Activated T-cell treated with anti-CD3 and anti-CD28 coated beads for 48 hours (primary cell): ENCODE results near the gene CUL1.
"Not testable (repeated sequence)": the region's sequence is repeated elsewhere in the genome, so short reads cannot be mapped to it uniquely, and the experiment has no call there.

Experiments
- DNase-seq: peaks from one replicate; pipeline ENCODE4 v3.0.0-alpha.2; 2020; ENCODE audit warnings: low read depth

The CUL1 gene

DNA sequence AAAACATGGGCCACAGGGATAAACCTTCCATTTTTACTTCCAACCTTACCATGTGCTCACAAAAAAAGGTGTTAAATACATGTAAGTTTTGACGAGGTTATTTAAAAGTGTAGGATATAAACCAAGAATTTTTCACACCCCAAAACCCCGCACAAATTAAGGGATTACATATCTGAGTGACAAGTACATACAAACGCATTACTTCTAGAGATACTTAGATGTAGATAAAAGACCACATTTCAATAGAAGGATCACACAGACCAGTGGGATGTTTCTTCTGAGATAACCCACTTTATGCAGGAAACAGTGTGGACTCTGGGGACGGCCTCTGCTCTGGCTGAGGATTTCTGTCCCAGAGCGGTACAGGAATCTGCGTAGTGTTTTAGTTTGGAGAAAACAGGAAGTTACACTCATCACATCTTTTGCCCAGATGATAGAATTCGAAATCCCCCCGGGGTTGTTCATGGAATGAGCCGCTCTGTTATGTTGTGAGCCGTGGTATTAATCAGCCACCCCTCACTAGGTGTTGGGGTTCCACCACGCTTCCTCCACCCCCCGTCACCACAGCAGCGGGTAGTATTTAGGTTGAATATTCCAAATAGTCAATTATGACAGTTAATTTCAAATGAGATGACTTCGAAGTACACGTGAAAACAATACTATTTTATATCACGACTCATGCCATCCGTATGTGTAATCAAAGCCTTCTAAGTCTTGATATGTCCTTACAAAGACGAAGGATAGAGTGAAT, 1.3 kb upstream of the CUL1 start:
- peak; percentile 62 for DNase-seq

DNA sequence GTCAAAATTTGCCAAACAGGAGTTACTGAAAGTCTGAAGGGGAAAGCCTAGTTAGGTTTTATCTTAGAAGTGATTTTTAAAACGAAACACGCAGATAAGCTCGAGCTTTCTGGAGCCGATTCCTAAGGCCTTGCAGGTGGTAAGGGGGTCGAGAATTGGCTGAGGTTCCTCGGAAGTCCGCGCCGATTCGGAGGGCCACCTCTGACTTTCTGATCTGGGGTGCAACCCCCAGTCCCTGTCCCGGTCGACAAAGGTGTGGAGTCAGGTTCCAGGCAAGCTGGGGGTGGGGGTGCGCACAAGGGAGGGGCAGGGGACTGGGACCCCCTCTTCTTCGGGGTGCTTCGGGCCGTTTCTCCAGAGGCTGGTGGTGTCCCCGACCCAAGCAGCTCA, 701 bp upstream of the CUL1 start:
- no peak for DNase-seq

DNA sequence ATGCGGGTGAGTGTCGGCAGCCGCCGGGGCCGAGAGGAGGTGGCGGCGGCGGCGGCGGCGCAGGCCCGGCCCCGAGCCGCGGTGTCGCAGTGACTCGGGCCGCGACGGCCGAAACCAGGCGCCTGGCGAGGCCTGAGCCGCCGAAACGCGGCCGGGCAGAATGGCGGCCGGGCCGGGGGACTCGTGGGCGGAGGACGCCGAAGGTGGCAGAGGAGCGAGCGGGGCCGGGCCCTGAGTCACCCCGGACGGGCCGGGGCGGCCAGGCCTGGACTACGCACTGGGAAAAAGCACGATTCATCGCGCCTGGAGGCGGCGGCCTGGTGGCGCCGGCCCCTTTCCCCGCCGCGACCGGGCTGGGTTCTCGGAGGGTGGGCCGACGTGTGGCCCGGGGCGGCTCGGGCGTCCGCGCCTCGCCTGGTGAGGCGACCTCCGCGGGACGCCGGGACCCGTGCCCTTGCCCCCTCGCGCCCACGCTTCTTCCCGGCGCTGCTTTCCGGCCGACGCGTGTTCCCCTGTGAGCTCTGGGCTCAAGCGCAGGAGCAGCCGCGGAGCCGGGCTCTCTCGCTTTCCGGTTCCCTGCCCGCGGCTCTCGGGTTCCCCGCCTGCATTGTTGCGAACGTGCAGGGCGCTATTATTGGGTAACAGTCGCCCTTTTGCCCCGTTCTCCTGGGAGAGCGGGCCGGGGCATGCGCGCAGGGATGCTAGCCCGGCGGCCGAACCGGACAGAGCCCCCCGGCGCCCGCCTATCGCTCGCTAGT, 500 bp downstream of the CUL1 start:
- DNase-seq: peak; percentile 57

DNA sequence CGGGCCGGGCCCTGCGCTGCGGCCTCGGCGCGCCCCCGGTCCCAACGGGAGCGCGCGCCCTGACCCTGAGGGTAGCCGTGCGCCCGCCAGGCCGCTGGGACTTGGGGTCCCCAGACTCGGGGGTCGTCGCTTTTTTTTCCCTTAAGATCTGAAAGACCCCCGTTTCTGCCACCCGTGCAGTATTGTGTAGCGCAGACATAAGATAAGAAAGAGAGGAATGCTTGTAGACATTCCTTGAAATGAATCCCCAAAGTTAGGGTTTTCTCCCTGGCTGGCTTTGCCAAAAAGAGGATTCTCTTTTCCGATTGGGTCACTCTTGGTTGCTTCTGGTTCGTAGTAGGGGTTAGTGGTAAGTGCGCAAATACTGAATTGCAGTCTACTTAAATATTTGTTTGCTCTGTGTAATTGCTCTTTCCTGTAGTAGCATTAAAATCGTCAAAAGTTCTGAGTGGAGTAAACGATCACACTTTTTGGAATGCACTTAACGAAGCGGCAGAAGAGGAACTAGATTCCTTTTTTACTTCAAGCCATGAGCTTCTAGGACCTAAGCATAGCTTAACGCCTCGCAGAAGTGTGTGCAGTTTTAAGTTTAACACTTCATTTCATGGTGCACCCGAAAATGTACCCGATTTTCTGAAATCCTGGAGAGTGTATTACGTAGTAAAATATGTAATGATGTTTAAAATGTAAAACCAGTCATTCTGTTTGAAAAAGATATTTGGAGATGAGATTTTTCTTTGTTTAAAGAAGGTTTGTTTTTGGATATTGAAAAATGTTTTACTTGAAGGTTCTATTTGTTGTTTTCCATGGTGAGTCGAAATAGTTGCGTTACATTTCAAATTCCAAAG, 1.3 kb downstream of the CUL1 start:
- DNase-seq: no peak

DNA sequence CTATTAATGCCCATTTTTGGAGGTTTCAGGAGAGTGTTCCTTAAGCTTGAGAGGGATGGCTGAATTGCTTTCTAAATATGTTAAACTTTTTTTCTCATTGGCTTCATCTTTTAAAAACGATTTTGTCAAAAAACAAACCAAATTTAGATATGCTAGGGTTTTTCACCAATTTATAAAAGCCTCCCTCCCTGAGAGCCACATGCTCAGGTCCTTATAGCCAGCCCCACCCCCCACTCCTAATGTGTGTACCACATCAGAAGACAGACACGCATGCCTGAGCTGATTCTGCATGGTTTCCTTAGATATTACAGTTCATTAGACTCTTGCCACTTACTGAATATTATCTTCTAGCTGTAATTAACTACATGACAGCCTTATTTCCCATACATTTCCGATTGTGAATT, 2.0 kb downstream of the CUL1 start:
- DNase-seq: peak; percentile 32

DNA sequence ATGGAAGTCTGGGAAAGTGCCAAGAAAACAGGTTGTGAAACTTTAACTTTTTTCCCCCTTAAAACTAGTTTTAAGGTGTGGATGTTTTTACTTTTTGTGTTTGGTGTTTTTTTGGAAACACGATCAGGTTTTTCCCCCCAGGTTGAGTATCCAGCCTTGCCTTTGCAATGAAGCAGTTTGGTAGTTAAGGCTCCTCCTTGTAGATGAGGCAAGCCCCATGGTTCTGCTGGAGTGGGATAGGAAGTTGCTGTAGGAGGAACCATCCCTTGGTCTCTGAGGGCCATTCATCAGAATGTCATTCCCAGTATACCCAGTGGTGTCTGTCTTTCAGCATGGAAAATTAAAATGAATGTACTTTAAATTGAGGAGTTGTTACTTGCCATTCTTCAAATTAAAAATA, 2.7 kb downstream of the CUL1 start:
- DNase-seq: no peak

DNA sequence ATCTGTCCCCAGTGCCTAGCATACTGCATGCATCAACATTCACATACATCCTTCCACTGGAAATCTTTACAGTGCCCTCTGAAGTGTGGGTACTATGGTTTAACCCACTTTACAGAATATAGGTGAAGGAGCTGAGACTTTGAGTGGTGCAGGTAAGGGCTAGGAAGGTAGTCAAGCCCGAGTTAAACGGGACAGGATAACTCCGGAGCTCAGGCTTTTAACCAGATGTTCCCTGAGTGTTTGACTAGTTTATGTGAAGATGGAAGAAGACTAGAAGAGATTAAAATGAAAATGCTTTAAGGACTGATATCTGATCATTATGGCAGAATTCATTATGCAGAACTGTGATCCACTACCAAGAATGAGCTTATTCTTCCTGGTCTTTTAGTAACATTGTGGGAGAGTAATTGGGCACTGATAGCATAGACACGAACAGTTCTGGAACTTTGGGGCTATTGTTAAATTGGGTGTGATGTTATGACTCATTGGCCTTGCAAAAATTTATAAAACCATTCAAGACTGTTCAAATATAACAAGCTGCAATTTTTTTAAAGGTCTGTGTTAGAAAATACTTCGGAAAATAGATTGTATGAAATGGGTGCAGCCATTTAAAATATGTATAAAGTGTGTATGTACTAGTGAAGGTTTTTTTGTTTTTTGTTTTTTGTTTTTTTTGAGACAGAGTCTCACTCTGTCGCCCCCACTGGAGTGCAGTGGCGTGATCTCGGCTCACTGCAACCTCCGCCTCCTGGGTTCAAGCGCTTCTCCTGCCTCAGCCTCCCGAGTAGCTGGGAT, 4.4 kb downstream of the CUL1 start:
- no peak for DNase-seq

DNA sequence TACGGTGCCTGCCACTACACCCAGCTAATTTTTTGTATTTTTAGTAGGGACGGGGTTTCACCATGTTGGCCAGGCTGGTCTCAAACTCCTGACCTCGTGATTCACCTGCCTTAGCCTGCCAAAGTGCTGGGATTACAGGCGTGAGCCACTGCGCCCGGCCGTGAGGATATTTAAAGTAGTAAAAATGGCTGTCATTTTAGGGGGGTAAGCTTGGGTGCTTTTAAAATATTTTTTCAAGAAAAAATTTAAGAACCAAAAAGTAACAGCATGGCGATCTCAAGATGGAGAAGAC, 4.9 kb downstream of the CUL1 start:
- DNase-seq: not testable (repeated sequence)

DNA sequence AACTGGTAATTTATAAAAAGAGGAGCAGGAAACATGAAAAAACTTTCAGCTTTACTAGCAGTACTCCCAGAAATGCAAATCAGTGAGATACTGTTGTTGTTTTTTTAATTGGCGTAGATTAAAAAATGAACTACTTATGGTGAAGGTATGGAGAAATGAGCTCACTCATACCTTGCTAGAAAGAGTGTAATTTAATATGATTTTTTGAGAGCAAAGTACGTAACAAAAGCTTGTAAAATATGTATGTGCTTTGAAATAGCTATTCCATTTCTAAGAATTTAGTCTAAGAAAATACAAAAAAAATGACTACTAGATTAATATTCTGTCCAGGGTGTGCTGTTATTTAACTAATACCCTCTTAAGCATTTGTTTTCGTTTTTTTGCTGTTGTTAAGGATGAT, 5.5 kb downstream of the CUL1 start:
- no peak for DNase-seq

DNA sequence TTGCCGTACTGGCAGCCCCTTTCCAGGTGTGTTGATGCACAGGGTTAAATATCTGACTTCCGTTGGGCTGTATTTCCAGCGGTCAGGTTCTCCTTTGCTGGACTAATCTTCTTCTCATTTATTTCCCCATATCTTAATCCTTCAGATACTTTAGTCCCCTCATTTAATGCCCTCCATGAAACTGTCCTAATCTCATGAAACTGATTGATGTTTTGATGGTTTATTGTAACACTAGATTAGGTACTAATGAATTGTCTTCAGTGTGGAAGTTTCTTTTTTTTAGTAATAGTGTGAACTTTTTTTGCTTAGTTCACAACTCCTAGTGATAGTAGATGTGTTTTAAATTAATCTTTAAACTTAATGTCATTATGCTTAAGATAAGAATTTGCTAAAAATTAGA, 6.3 kb downstream of the CUL1 start:
- no peak for DNase-seq

DNA sequence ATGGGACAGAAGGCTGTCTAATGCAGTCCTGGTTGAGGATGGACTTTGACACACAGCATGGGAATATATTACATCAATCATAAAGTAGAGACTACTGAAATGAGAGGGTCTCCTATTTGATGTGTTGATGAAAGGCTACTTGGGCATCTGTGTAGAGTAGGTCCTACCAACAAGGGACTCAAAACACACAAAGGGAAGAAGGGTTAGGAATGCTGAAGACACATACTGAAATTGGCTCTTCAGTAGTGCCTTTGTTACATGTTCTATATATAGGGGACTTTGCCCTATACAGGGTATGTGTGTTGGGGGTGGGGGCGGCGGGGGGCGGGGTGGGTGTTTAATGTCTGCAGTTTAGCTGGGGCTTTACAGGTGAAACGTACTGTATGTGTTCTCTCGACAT, 7.7 kb downstream of the CUL1 start:
- no peak for DNase-seq

DNA sequence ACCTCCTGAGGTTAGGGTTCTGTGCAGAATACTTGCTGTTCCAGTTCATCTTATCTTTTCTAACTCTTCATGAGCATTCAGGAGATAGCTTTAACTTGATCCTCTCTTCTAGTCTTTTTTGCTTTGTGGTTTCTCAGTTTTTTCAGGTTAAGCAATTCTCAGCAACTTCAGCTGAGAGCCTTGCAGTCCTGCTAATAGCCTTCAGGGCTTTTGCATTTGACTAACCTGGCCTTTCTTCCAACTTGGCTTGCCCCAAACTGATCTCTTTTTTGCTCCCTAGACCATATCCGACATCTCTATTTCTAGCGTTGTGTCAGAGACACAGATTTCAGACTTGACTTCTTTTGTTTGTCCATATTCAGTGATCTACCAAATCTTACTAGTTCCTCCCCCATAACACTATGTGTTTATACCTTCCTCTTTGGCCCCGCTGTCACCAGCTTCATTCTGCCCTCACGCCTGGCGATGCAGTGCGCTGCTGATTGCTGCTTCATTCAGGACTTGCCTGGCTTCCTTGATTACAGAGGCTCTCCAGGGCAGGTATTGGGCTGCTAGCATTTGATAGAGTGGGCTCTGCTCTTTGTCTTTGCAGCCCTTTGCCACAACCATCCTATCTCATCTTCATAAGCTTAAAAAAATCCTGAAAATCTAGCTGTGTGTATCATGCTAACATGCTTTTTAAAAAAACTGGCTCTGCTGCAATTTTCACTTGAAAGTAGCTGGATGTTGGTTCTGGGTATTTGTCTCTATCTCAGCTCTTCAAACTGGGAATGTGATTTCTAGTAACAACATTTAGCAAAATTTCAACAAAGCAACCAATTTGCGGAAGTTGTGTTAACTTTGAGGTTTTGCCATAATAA, 9.6 kb downstream of the CUL1 start:
- no peak for DNase-seq

DNA sequence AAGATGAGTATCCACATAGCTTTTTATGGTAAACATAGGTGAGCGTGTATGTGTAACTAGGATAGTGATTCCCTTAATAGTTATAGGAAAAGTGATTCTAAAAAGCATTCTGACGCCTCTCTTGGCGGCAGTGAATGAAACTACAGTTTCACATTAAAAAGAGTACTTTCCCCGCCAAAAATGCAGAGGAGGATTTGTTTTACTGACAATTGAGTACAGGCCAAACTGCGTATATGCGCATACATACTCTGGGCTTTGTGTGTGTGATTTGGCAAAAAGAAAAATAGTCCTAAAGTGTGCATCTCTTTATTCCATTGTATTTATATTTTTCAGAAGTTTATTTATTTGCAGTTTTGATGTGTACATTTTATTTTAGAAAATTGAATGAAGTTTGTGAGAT, 10.3 kb downstream of the CUL1 start:
- no peak for DNase-seq

DNA sequence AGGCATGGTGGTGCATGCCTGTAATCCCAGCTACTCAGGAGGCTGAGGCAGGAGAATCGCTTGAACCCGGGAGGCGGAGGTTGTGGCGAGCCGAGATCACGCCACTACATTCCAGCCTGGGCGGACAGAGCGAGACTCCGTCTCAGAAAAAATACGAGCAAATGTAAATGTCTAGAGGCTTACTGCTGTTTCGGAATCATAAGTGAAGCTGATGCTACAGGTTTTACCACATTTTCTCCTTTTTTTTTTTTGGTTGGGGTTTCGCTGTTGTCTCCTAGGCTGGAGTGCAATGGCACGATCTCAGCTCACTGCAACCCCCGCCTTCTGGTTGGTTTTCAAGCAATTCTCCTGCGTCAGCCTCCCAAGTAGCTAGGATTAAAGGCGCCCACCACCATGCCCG, 11.7 kb downstream of the CUL1 start:
- DNase-seq: not testable (repeated sequence)

DNA sequence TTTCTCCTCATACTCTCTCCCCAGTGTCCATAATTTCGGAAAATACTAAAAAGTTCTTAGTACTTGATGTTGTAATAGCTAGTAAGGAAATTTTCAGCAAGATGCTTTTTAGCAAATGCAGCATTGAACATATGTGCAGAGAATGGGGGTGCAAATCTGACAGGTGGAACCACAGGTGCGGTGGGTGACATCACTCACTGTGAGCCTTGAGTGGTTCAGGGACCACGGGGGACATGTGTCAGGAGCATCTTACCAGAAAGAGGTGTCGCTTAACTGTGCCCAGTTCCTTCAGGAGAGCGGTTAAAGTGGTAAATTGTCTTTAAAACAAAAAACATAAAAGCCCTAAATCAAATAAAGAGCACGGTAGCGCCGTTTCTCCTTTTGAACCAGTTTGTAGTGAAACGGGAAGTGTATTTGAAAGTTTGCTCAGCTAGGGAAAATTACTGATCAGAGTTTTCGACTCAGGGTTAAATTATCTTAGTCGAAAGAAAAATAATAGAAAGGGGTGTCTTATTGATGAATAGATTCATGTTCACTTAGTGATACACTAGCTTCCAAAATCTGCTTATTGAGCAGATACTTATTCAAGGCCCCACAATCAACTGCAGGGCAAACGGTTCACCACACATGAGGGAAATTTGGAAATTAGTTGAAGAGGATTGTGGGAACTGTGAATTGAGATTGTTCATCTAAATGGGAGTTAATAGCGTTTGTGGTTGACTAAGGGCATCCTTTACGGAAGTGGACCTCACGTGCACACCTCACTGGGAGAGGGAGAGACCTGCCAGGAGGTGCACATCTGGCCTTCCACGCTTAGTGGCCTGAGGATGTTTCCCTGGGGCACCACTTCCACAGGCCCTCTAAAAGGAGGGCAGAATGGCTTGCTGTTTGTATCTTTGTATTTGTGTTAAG, 12.7 kb downstream of the CUL1 start:
- DNase-seq: no peak

DNA sequence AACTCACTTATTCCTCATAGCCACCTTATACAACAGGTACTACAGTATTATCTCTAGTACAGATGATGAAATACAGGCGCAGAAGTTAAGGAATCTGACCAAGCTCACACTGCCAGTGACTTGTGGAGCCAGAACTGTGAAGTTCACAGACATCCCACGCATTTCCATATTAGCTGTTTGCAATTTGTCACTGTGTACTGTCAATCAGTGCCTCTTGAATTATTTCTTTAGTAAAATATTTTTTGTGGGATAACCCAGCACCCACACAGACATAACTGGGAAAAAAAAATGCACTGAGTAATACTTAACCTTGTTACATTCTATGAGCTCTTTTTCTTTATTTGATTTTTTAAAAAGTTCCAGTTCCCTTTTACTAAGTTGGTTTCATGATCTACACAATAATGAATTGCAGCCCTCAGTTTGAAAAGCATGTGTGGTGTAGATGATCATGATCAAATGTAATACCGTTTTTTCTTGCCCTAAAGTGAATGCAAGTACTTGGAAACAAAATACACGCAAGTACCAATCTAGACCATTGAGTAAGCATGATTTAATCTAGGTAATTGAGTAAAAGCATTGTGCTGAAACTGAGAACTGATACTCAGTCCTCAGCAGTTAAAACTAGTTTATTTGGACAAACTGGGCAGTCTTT, 14.1 kb downstream of the CUL1 start:
- no peak for DNase-seq

DNA sequence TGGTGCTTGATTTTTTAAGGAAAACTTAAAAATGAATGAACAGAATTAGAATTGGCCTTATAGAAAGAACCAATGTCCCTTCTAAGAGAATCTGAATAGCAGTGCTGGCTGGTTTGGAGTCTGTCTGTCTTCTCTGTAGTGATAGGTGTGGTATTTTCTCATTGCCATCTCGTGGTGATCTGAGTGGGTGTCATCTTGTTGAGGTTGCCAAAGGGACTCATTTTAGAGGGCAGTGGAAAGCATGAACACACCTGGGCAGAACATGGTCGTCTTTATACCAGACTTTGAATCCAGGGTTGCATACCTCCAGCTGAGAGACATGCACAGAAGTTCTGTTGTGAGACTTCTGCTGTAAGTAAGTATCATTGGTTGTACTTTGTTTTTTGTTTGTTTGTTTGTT, 15.8 kb downstream of the CUL1 start:
- no peak for DNase-seq

DNA sequence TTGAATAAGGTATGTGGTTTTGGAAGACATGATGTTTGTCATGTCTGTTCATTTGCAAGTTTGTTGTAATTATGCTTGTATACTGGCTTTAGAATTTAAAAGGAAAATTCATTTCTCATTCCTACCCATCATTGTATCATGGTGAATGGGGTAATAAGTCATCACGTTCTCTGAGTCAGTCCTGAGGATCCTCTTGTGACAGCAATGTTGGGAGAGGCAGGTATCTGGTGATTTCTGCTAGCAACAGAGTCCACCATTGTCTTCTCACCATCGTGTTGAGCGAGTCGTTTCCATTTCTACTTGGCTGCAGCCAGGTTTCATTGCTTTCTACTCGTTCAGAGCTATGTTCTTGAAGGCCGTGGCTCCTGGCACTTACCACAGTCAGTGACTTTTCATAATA, 16.3 kb downstream of the CUL1 start:
- DNase-seq: no peak

DNA sequence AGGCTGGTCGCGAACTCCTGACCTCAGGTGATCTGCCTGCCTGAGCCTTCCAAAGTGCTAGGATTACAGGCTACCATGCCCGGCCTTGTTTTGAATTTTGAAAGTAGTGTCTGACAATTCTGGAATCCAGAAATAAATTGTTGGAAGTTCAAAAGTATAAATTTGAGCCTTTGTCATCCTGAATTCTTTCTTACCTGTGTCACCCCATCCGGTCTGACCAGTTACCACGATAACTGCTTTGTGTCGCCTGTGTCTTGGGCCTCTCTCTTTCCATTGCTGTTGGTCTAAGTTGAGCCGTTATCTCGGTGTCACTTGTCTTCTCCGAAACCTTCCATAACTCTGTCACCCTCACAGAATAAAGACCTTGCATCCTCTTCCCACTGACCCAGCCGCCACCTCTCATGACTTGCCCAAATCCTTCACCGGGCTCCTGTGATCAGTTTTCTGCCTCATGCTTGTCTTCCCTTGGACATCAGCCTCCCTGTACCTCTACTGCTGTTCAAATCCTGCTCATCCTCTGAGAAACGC, 18.6 kb downstream of the CUL1 start:
- no peak for DNase-seq
